Aorta (tissue), 5 donors: ENCODE measurements around the gene LRRC25. TPM values are rescaled to one million over a fixed set of nuclear protein-coding genes. Genes with fewer than 3 reads are reported as not detected.
A peak's percentile ranks its signal among the peaks of the same experiment; 100 is the strongest.
"Not testable (repeated sequence)": the region's sequence is repeated elsewhere in the genome, so short reads cannot be mapped to it uniquely, and the experiment has no call there.

Source experiments
- ATAC-seq: fragments of 200-7000 bp; cut with Tn5 transposase; one replicate; pipeline ENCODE4 v1.9.1; 2022; ENCODE audit warnings: moderate library complexity; ENCODE audit not compliant: low FRiP score
- DNase-seq, 2 donors: peaks; one replicate each; pipeline ENCODE4 v3.0.0-alpha.2; 2020
- H3K27ac ChIP-seq, 2 donors: one replicate each; pipeline ENCODE4 v1.5.1; 2013; ENCODE audit warnings: low read length in 2 of 2, mild to moderate bottlenecking in 2 of 2, moderate library complexity in 2 of 2, control low read depth in 1 of 2, inconsistent platforms in 1 of 2, low read depth in 1 of 2
- H3K27me3 ChIP-seq, 2 donors: one replicate each; pipeline ENCODE4 v1.6.1; 2013; ENCODE audit warnings: control low read depth in 1 of 2, low read length in 1 of 2, mild to moderate bottlenecking in 1 of 2, moderate library complexity in 1 of 2; ENCODE audit not compliant: insufficient read depth in 2 of 2, control insufficient read depth in 1 of 2
- H3K36me3 ChIP-seq, 2 donors: one replicate each; pipeline ENCODE4 v1.6.1; 2013; ENCODE audit warnings: control low read depth in 1 of 2, low read length in 1 of 2, mild to moderate bottlenecking in 1 of 2; ENCODE audit not compliant: insufficient read depth in 2 of 2, control insufficient read depth in 1 of 2
- H3K4me1 ChIP-seq, 2 donors: one replicate each; pipeline ENCODE4 v1.6.1; 2013; ENCODE audit warnings: low read length in 2 of 2, control low read depth in 1 of 2, mild to moderate bottlenecking in 1 of 2, moderate library complexity in 1 of 2; ENCODE audit not compliant: insufficient read depth in 2 of 2, control insufficient read depth in 1 of 2
- H3K4me3 ChIP-seq, 2 donors: one replicate each; pipeline ENCODE4 v1.5.1; 2013; ENCODE audit warnings: low read length in 2 of 2, control low read depth in 1 of 2, mild to moderate bottlenecking in 1 of 2
- H3K9me3 ChIP-seq: one replicate; pipeline ENCODE4 v1.6.1; 2013; ENCODE audit warnings: mild to moderate bottlenecking, low read length; ENCODE audit not compliant: control insufficient read depth
- WGBS, 2 donors: extraction: QIAGEN DNeasy Blood & Tissue Kit; methylation state at CpG; one replicate each; pipeline ENCODE4 v1.1.7; 2013; 5-methylcytosine and 5-hydroxymethylcytosine counted together
- intact Hi-C, 2 donors: fragments of 100-400 bp; cut with DNase I; formaldehyde crosslinking; loops; one replicate each; pipeline versions ENCODE4 v1.14.2 to v1.15.0; 2022
- polyA plus RNA-seq, 2 donors: library from polyadenylated mRNA; stranded (reverse); fragments of 200-250 nt; gene quantifications; one replicate each; pipeline ENCODE4 v1.2.3, GENCODE V29; 2013
- total RNA-seq, 2 donors: library from RNA; stranded (reverse); fragmentation: NEBNext Ultra II Directional; extraction: Animal tissue kit (Norgen Biotek cat#: 25700); gene quantifications; one replicate each; pipeline ENCODE4 v1.2.1, GENCODE V29; 2021
- donor health status: healthy with polysubstance abuse.
- donor health status: Bipolar disorder and iron deficiency.
- donor health status: DM: no; HTN: no; CAD: no.
- donor health status: DM: no; HTN: no; CAD: no.
- donor health status: DM: yes; HTN: yes; CAD: no.

The LRRC25 gene
- total and polyA plus RNA-seq, 4 donors, result 2.2 to 15.6 (median 7.5) TPM

GRCh38 chr19:18415178-18415867 is 17.9 kb upstream of the LRRC25 start:
- Histone ChIP-seq H3K4me1 (no peaks in the 10 kb centered on the region), H3K36me3 (no peaks in the 10 kb centered on the region), H3K27ac (peak overlapping the region in 1 of 2 donors; percentile 49), H3K27me3 (no peaks in the 10 kb centered on the region), H3K9me3 (no peaks in the 10 kb centered on the region), H3K4me3 (no peak overlapping the region)
- WGBS, 2 donors, result 2 to 3% methylated on average over 25 of the region's 25 CpGs
- intact Hi-C loops, result loop anchor here (10.0 kb wide), 2 partner anchors 161 to 211 kb away; partner anchors contain the start of gene RAB3A (in 1 of the 2)
- peak; percentile 89 to 91 for DNase-seq
- ATAC-seq, result peak; percentile 55

DNA sequence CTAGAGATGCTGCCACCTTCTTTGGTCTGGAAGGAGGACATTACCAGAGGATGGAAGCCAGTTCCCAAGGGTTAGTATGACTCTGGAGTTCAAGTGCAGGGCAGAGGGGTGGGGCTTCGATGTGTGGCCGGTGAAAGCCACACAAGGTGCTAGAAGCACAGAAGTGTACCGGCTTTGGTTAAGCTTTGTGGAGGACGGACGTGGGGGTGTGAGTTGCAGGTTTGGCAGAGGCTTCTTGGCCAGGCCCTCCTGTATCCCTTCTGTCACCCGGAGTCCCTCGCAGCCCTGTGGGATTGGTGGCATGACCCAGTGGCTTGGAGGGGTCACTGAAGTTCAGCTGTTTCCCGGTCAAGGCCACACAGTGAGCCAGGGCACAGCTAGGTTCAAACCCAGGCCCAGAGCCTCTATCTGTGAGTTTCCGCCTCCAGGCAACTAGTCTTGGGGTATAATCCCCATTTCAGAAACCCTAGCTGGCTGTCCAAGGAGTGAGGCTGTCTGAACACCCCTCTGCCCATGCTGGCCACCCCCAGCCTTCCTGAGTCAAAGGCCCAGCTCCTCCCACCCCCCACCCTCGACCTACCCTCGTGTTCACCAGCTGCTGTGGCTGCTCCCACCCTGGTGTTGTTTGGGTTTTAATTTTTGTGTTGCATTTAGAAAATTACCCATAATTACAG is 17.2 kb upstream of the LRRC25 start:
- no peak for ATAC-seq

GRCh38 chr19:18412610-18413239 is 15.3 kb upstream of the LRRC25 start:
- peak in 1 of 2 donors; percentile 72 for DNase-seq
- Histone ChIP-seq H3K4me1 (no peaks in the 10 kb centered on the region), H3K36me3 (no peaks in the 10 kb centered on the region), H3K9me3 (no peaks in the 10 kb centered on the region), H3K27ac (no peak overlapping the region), H3K27me3 (no peaks in the 10 kb centered on the region), H3K4me3 (no peak overlapping the region)
- intact Hi-C loops, result loop anchor here (2.0 to 10.0 kb wide), 3 partner anchors 64 to 208 kb away; partner anchors contain the start of gene RAB3A (in 1 of the 2)
- WGBS, 2 donors, result 74 to 76% methylated on average over 15 to 16 of the region's 16 CpGs
- ATAC-seq, result no peak

More for the DNA sequence above, 17.2 kb upstream of the LRRC25 start:
- peak overlapping the region in 1 of 2 donors; percentile 49 for H3K27ac ChIP-seq
- intact Hi-C loops, result loop anchor here (10.0 kb wide), 2 partner anchors 160 to 210 kb away; partner anchors contain the start of gene RAB3A (in 1 of the 2)
- no peak overlapping the region for H3K4me3 ChIP-seq
- no peaks in the 10 kb centered on the region for H3K27me3 ChIP-seq
- DNase-seq, result peak; percentile 64 to 75
- no peaks in the 10 kb centered on the region for H3K4me1 ChIP-seq
- 18 to 19% methylated on average over 11 of the region's 11 CpGs for WGBS, 2 donors
- no peaks in the 10 kb centered on the region for H3K9me3 ChIP-seq
- H3K36me3 ChIP-seq, result no peaks in the 10 kb centered on the region

DNA sequence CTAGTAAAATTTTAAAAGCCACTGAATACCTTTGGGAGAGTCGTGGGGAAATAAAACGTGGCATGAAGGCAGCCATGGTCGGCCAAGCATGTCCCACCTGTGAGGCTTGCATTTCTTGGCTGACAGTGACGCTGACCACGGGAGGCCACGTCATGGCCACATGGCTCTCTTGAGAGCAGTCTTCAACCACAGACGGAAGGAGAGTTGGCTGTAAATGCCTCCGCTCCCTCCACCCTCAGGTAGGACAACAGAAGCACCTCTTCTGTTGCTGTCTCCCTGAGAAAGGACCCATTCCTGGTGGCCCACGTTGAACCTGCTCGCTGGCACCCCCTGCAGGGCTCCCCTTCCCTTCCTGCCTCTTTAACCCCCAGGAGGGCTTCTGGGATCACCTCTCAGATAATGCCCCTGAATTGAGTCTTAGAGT is 10.6 kb upstream of the LRRC25 start:
- 53 to 54% methylated on average over 10 of the region's 10 CpGs for WGBS, 2 donors
- ATAC-seq, result no peak
- DNase-seq, result no peak
- intact Hi-C loops, result no loop called here
- no peaks in the 10 kb centered on the region for H3K4me1 ChIP-seq
- H3K36me3 ChIP-seq, result no peaks in the 10 kb centered on the region
- H3K9me3 ChIP-seq, result no peaks in the 10 kb centered on the region
- no peak overlapping the region for H3K4me3 ChIP-seq
- H3K27me3 ChIP-seq, result no peaks in the 10 kb centered on the region
- no peak overlapping the region for H3K27ac ChIP-seq

DNA sequence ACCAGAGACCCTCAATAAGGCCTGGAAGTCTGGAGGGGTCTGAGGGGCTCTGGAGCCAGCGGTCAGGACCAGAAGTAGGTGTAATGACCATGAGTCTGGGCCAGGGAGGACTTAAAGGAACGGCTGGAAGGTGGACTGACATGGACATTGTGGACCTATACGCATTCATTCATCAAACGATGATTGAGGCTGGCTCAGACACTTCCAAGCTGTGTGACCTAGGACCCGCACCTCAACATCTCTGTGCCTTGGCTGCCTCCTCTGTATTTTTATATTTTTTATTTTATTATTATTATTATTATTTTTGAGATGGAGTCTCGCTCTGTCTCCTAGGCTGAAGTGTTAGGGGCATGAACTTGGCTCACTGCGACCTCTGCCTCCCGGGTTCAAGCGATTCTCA is 9.3 kb upstream of the LRRC25 start:
- Histone ChIP-seq H3K27ac (no peak overlapping the region), H3K27me3 (no peaks in the 10 kb centered on the region), H3K36me3 (no peaks in the 10 kb centered on the region), H3K9me3 (no peaks in the 10 kb centered on the region), H3K4me3 (no peak overlapping the region), H3K4me1 (no peaks in the 10 kb centered on the region)
- DNase-seq (no peak), ATAC-seq (no peak)
- WGBS, 2 donors, result 93% methylated on average over 9 of the region's 9 CpGs
- intact Hi-C loops, result no loop called here

GRCh38 chr19:18405754-18406153 is 8.3 kb upstream of the LRRC25 start:
- H3K4me3 ChIP-seq, DNase-seq, H3K27me3 ChIP-seq, H3K9me3 ChIP-seq, H3K36me3 ChIP-seq, intact Hi-C loops, H3K4me1 ChIP-seq, H3K27ac ChIP-seq, ATAC-seq: not testable (repeated sequence)
- WGBS, 2 donors, result 88 to 93% methylated on average over 11 of the region's 11 CpGs

DNA sequence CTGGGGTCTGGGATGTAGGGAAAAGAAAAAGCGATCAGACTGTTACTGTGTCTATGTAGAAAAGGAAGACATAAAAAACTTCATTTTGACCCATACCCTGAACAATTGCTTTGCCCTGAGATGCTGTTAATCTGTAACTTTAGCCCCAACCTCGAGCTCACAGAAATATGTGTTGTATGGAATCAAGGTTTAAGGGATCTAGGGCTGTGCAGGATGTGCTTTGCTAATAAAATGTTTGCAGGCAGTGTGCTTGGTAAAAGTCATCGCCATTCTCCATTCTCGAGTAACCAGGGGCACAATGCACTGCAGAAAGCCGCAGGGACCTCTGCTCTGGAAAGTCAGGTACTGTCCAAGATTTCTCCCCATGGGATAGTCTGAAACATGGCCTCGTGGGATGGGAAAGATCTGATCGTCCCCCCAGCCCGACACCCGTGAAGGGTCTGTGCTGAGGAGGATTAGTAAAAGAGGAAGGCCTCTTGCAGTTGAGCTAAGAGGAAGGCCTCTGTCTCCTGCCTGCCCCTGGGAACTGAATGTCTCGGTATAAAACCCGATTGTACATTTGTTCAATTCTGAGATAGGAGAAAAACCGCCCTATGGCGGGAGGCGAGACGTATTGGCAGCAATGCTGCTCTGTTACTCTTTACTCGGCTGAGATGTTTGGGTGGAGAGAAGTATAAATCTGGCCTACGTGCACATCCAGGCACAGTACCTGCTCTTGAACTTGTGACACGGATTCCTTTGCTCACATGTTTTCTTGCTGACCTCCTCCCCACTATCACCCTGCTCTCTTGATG is 5.2 kb upstream of the LRRC25 start:
- ATAC-seq, H3K4me3 ChIP-seq, H3K36me3 ChIP-seq, H3K9me3 ChIP-seq, DNase-seq, H3K27ac ChIP-seq, H3K27me3 ChIP-seq, intact Hi-C loops, H3K4me1 ChIP-seq: not testable (repeated sequence)
- WGBS, 2 donors, result 82% methylated on average over 18 of the region's 18 CpGs

DNA sequence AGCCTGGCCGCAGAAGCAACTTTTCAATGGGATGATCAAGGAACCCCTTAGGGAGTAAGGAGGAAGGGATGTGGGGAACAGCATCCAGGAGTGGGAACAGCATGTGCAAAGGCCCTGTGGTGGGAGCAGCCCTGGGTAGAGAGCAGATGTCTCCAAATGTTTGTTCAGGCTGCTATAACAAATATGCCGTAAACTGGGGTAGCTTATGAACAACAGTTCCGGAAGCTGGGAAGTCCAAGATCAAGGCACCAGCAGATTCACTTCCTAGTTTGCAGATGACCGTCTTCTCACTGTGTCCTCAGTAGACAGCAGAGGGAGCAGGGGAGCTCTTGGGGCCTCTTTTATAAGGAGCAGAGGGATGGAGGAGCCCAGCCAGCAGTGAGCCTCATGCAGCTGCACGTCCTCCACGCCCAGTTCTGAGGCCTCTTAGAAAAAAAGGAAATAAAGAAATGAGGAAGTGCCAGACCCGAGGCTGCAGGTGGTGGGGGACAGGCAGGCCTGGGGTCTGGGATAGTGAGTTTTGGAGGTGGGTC is 4.2 kb upstream of the LRRC25 start:
- Histone ChIP-seq H3K4me3 (no peak overlapping the region), H3K9me3 (no peaks in the 10 kb centered on the region), H3K27ac (no peak overlapping the region), H3K4me1 (no peaks in the 10 kb centered on the region), H3K36me3 (no peaks in the 10 kb centered on the region), H3K27me3 (no peaks in the 10 kb centered on the region)
- intact Hi-C loops, result no loop called here
- peak in 1 of 2 donors; percentile 91 for DNase-seq
- peak; percentile 39 for ATAC-seq
- WGBS, 2 donors, result 57 to 63% methylated on average over 7 of the region's 7 CpGs
